Gastrocnemius medialis (tissue), 4 donors: ENCODE measurements around the gene CRKL. TPM values are rescaled to one million over a fixed set of nuclear protein-coding genes. Genes with fewer than 3 reads are reported as not detected.
A peak's percentile ranks its signal among the peaks of the same experiment; 100 is the strongest.

Source experiments
- ATAC-seq, 2 donors: fragments of 150-250 bp; one replicate each; pipeline ENCODE4 v1.9.1; 2016
- DNase-seq, 2 donors: peaks; one replicate each; pipeline ENCODE4 v3.0.0-alpha.2; 2019
- H3K27ac ChIP-seq, 4 donors: fragments of 200-600 bp; sonication (generic); 1 replicate in 1 of 4; 2 replicates in 3 of 4; pipeline ENCODE4 v1.5.1; 2016 to 2018; ENCODE audit warnings: mild to moderate bottlenecking in 2 of 4, moderate library complexity in 1 of 4
- H3K27me3 ChIP-seq, 3 donors: fragments of 200-600 bp; sonication (generic) in 2 of 3; 1 replicate in 1 of 3; 2 replicates in 2 of 3; pipeline versions ENCODE4 v1.5.1 to v1.6.0; 2016 to 2019; ENCODE audit warnings: mild to moderate bottlenecking in 1 of 3, moderate library complexity in 1 of 3
- H3K36me3 ChIP-seq, 2 donors: fragments of 200-600 bp; sonication (generic) in 1 of 2; one replicate each; pipeline ENCODE4 v1.5.1; 2017 to 2018
- H3K4me1 ChIP-seq, 2 donors: fragments of 200-600 bp; sonication (generic) in 1 of 2; one replicate each; pipeline ENCODE4 v1.5.1; 2016 to 2017; ENCODE audit warnings: mild to moderate bottlenecking in 2 of 2
- H3K4me3 ChIP-seq, 4 donors: fragments of 200-600 bp; sonication (generic) in 3 of 4; 1 replicate in 1 of 4; 2 replicates in 3 of 4; pipeline ENCODE4 v1.5.1; 2016 to 2019; ENCODE audit warnings: mild to moderate bottlenecking in 2 of 4
- H3K9me3 ChIP-seq, 3 donors: fragments of 200-600 bp; sonication (generic) in 2 of 3; 1 replicate in 1 of 3; 2 replicates in 2 of 3; pipeline ENCODE4 v1.5.1; 2016 to 2019
- POLR2A ChIP-seq, 2 donors: fragments of 450-650 bp; IDR thresholded peaks; one replicate each; pipeline ENCODE4 v1.6.1; 2017; ENCODE audit warnings: antibody characterized with exemption in 2 of 2, mild to moderate bottlenecking in 2 of 2, moderate library complexity in 2 of 2
- in situ Hi-C, 4 donors: fragments of 200-750 bp; cut with MboI; loops; one replicate each; pipeline versions ENCODE4 v1.15.0 to v1.8.0; 2017; ENCODE audit warnings: low sequenced_read_pairs in 4 of 4
- intact Hi-C: fragments of 100-400 bp; cut with DNase I; formaldehyde crosslinking; loops from one replicate; pipeline ENCODE4 v1.15.1; 2023; ENCODE audit warnings: low total_unique reads
- total RNA-seq, 4 donors: library from RNA; depleted of rRNA; stranded (reverse); fragments of >200 nt; gene quantifications; one replicate each; pipeline versions ENCODE4 v1.1.0 to v1.2.3, GENCODE V29; 2016
- TF ChIP-seq, protein P1 (sequence below), 5 experiments: fragments of 450-650 bp in 3 of 5; fragments of 200-600 bp in 2 of 5; sonication (generic) in 2 of 5; IDR thresholded peaks in 4 of 5; conservative IDR thresholded peaks in 1 of 5; 1 replicate in 4 of 5; 2 replicates in 1 of 5; pipeline ENCODE4 v1.5.1; 2016 to 2019; ENCODE audit warnings: antibody characterized with exemption in 5 of 5, mild to moderate bottlenecking in 3 of 5, moderate library complexity in 3 of 5

Gene CRKL
- total RNA-seq, 4 donors from 2014 or later: 73.3 to 109 (median 84.7) TPM

DNA sequence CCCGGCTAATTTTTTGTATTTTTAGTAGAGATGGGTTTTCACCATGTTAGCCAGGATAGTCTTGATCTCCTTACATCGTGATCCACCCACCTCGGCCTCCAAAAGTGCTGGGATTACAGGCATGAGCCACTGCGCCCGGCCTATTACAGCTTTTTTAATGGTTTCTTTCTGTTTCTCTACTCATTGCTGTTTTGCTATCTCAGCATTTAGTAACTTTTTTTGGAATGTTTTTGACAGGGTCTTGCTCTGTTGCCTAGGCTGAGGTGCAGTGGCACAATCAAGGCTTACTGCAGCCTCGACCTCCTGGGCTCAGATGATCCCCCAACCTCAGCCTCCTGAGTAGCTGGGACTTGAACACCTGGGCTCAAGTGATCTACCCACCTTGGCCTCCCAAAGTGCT is 4.7 kb upstream of the CRKL start:
- TF ChIP-seq, protein P1, sequence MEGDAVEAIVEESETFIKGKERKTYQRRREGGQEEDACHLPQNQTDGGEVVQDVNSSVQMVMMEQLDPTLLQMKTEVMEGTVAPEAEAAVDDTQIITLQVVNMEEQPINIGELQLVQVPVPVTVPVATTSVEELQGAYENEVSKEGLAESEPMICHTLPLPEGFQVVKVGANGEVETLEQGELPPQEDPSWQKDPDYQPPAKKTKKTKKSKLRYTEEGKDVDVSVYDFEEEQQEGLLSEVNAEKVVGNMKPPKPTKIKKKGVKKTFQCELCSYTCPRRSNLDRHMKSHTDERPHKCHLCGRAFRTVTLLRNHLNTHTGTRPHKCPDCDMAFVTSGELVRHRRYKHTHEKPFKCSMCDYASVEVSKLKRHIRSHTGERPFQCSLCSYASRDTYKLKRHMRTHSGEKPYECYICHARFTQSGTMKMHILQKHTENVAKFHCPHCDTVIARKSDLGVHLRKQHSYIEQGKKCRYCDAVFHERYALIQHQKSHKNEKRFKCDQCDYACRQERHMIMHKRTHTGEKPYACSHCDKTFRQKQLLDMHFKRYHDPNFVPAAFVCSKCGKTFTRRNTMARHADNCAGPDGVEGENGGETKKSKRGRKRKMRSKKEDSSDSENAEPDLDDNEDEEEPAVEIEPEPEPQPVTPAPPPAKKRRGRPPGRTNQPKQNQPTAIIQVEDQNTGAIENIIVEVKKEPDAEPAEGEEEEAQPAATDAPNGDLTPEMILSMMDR (IDR thresholded peaks at IDR 0.05 in 4 of 5, conservative IDR thresholded peaks at IDR 0.05 in 1 of 5): no peak
- no peak for TF ChIP-seq POLR2A (IDR thresholded peaks at IDR 0.05)
- Histone ChIP-seq H3K9me3 (no peaks in the 10 kb centered on the region), H3K4me1 (peaks cover 0 to 8% of the 10 kb centered on the region in 2 donors), H3K27me3 (no peaks in the 10 kb centered on the region), H3K27ac (no peak overlapping the region), H3K36me3 (no peaks in the 10 kb centered on the region), H3K4me3 (no peak overlapping the region)
- DNase-seq (no peak), ATAC-seq (no peak)
- in situ Hi-C loops: no loop called here
- intact Hi-C loops: no loop called here

DNA sequence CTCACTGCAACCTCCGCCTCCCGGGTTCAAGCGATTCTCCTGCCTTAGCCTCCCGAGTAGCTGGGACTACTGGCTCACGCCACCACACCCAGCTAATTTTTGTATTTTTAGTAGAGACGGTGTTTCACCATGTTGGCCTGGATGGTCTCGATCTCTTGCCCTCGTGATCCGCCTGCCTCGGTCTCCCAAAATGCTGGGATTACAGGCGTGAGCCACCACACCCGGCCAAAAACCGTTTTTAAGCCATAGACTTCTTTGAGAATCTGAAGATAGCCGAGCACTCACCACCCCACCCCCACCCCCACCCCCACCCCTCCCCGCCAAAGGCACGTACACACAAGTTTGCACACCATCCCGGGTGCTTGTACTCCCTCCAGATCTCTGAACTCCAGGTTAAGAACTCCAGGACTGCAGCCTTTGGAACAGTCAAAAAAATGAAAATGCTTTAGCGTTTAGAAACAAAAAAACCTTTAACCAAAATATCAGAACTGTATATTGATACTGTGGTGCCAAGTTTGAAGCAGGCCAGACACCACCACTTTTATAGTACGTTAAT is 1.5 kb downstream of the CRKL start:
- peaks cover 18 to 47% of the 10 kb centered on the region in 2 donors for H3K4me1 ChIP-seq
- intact Hi-C loops (loop anchor here (2.0 to 5.0 kb wide), 2 partner anchors 34 to 421 kb away; partner anchors contain the start of gene KLHL22), in situ Hi-C loops (no loop called here)
- DNase-seq (no peak), ATAC-seq (no peak)
- peak overlapping the region; percentile 95 to 97 (median 96) for H3K27ac ChIP-seq
- H3K4me3 ChIP-seq: peak overlapping the region; percentile 87 to 97 (median 90)
- TF ChIP-seq, protein P1 (IDR thresholded peaks at IDR 0.05 in 4 of 5, conservative IDR thresholded peaks at IDR 0.05 in 1 of 5): no peak
- no peak for TF ChIP-seq POLR2A (IDR thresholded peaks at IDR 0.05)
- H3K9me3 ChIP-seq: no peaks in the 10 kb centered on the region
- no peaks in the 10 kb centered on the region for H3K36me3 ChIP-seq
- H3K27me3 ChIP-seq: no peaks in the 10 kb centered on the region

DNA sequence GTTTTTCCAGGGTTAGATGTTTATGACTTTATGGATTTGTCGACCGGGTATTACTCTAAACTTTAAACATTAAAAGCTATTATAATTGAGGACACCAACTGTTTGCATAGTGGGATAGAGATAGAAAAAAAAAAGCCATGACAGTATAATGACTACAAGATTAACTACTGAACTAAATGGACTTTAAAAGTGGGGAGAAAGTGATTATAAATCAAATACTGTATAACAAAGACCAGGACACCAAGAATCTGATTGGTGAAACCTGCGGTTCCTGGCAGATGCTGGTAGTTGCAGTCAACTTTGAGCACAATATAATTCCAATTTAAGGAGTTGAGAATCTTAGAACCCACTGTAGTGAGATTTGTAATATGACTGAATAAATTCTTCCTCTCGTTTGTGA is 2.5 kb downstream of the CRKL start:
- Histone ChIP-seq H3K9me3 (no peaks in the 10 kb centered on the region), H3K27ac (peak overlapping the region; percentile 7 to 97 (median 96)), H3K27me3 (no peaks in the 10 kb centered on the region), H3K36me3 (no peaks in the 10 kb centered on the region), H3K4me3 (peak overlapping the region; percentile 87 to 97 (median 90)), H3K4me1 (peaks cover 18 to 51% of the 10 kb centered on the region in 2 donors)
- DNase-seq (no peak), ATAC-seq (no peak)
- in situ Hi-C loops (no loop called here), intact Hi-C loops (loop anchor here (2.0 to 5.0 kb wide), 3 partner anchors 25 to 422 kb away; partner anchors contain the start of gene KLHL22)
- TF ChIP-seq POLR2A (IDR thresholded peaks at IDR 0.05): no peak
- TF ChIP-seq, protein P1 (IDR thresholded peaks at IDR 0.05 in 4 of 5, conservative IDR thresholded peaks at IDR 0.05 in 1 of 5): no peak

DNA sequence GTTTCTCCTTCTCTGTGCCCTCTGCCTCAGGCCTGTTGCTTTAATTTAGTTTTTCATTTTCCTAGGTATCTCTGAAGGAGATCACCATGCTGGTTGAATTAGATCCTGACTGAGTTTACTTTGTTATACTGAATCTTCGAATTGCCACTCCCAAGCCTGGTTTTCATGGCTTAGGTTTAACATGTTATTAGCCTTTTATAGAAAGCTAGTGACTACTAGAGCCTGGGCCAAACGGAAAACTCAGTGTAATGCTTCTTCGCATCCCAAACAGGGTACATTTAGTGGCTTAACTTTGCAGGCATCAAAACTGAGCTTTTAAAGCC is 3.6 kb downstream of the CRKL start:
- intact Hi-C loops: loop anchor here (2.0 kb wide), 1 partner anchor 24 kb away; no protein-coding TSS in a partner anchor
- TF ChIP-seq POLR2A (IDR thresholded peaks at IDR 0.05): no peak
- TF ChIP-seq, protein P1 (IDR thresholded peaks at IDR 0.05 in 4 of 5, conservative IDR thresholded peaks at IDR 0.05 in 1 of 5): no peak
- Histone ChIP-seq H3K4me1 (peaks cover 24 to 52% of the 10 kb centered on the region in 2 donors), H3K4me3 (peak overlapping the region; percentile 87 to 97 (median 90)), H3K36me3 (no peaks in the 10 kb centered on the region), H3K9me3 (no peaks in the 10 kb centered on the region), H3K27ac (peak overlapping the region; percentile 23 to 97 (median 96)), H3K27me3 (no peaks in the 10 kb centered on the region)
- no peak for ATAC-seq
- no peak for DNase-seq
- in situ Hi-C loops: no loop called here
